ENCODE results near the gene SFRP5. TPM values are rescaled to one million over a fixed set of nuclear protein-coding genes. Genes with fewer than 3 reads are reported as not detected.

The SFRP5 gene
- total and polyA plus RNA-seq, 2 of the 4 experiments (the other 2 are of a cell fraction): not detected

DNA sequence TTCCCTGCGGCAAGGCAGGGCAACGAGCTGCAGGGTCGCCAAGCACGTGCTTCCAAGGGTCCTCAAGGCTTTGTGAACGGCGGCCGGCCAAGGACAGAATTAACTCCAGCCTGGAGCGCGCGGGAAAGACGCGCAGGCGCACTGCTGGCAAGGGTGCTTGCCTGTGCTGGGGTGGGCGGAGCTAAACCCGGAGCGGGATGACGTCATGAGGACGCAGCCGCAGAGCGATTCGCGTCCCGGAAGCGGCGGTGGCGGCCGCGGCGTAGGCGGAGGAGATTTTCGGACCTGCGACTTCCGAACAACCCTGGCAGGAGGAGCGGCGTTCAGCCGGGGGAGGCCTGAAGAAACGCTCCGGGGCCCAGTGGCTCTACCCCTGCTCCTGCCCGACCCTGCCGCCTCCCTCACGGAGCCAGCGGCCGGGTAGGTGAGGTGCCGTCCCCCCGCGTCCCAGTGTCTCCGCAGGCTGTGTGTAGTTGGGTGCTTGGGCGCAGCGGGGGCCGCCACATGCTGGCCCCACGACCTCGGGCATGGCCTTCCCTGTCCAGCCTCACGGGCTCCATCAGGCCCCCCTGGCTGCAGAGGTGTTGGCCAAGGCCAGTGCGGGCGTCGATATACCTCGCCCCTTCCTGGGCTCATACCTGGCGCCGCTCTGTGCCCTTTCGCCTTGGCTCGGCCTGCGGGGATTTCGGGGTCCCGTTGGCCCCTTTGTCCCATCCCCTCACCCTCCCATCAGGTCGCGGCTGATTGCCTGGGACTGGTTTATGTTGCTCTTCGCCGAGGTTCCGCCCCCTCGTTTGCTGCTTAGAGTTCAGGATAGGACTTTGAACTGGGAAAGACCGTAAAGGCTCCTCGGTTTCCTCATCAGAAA is 34.7 kb downstream of the SFRP5 start, which contains the start of gene ZFYVE27:
ZFYVE27 (plus strand) TSS at position 227 of the 868 bp plus-strand sequence. CDS start 1,350 bp downstream, outside the sequence.
- Histone ChIP-seq H3K9me3 (ENCODE audit: control insufficient read depth, insufficient read depth, low read length) (no peaks in the 10 kb centered on the region), H2BK5ac (ENCODE audit: low read depth, low read length, poor library complexity, severe bottlenecking) (peak within 1 kb of the TSS; percentile 69), H2BK20ac (ENCODE audit: low read depth, low read length) (peak within 1 kb of the TSS; percentile 42; the same call in 1 of the 2 replicates), H3K27ac (ENCODE audit: insufficient read depth, low read length) (peak within 1 kb of the TSS; percentile 85), H2AFZ (replicated peaks; ENCODE audit: low read length, poor library complexity) (peak within 1 kb of the TSS; percentile 99), H3K27me3 (ENCODE audit: control insufficient read depth, insufficient read depth, low read length) (no peaks in the 10 kb centered on the region), H4K8ac (ENCODE audit: low read depth in 2 of 2, low read length in 2 of 2) (peak within 1 kb of the TSS; percentile 92 to 100), H3K23ac (ENCODE audit: low read depth, low read length) (peak within 1 kb of the TSS; percentile 98), H3K18ac (ENCODE audit: low read depth, low read length) (peak within 1 kb of the TSS; percentile 53), H3K9ac (ENCODE audit: low read depth, low read length) (peak within 1 kb of the TSS; percentile 81), H3K36me3 (ENCODE audit: control insufficient read depth, insufficient read depth, low read length) (peaks cover 10% of the 10 kb centered on the region), H4K91ac (ENCODE audit: insufficient read depth, low read depth, low read length) (peak within 1 kb of the TSS; percentile 80), H3K4me3 (ENCODE audit: insufficient read depth, low read depth, low read length) (peak within 1 kb of the TSS; percentile 90), H3K56ac (ENCODE audit: extremely low read depth, insufficient read depth, low read length) (peak within 1 kb of the TSS; percentile 39), H2AK9ac (replicated peaks; ENCODE audit: low read depth, low read length, poor library complexity) (peak within 1 kb of the TSS; percentile 97), H3K79me1 (ENCODE audit: low read depth in 1 of 2, low read length in 2 of 2) (peaks cover 17 to 40% of the 10 kb centered on the region in 2 experiments), H2AK5ac (ENCODE audit: low read depth, low read length) (peak within 1 kb of the TSS; percentile 77), H3K4me2 (ENCODE audit: low read depth, low read length) (peak within 1 kb of the TSS; percentile 96), H4K5ac (ENCODE audit: low read depth, low read length) (peak within 1 kb of the TSS; percentile 98), H2BK15ac (ENCODE audit: low read depth, low read length) (peak within 1 kb of the TSS; percentile 52; the same call in 2 of the 3 replicates), H2BK120ac (ENCODE audit: low read depth, low read length) (peak within 1 kb of the TSS; percentile 79; the same call in 1 of the 2 replicates), H3K14ac (replicated peaks; ENCODE audit: low read depth, low read length) (peak within 1 kb of the TSS; percentile 94), H4K20me1 (ENCODE audit: insufficient read depth, low read length) (peaks cover 20% of the 10 kb centered on the region; the same call in 1 of the 2 replicates), H3K9me1 (ENCODE audit: insufficient read depth, low read length) (peaks cover 14% of the 10 kb centered on the region), H3K4ac (ENCODE audit: low read depth, low read length) (peak within 1 kb of the TSS; percentile 92), H3K4me1 (ENCODE audit: control insufficient read depth, insufficient read depth, low read length) (peaks cover 9% of the 10 kb centered on the region)
- POLR2A ChIA-PET (ENCODE audit: unreplicated experiment): interaction anchor here (0.6 kb wide), 1 partner anchor 49 kb away, joined by 4 read pairs; no protein-coding TSS in a partner anchor
- CTCF ChIA-PET: interaction anchor here (0.9 to 1.0 kb wide), 3 partner anchors 10 to 33 kb away, joined by 3 to 4 read pairs (median 3); no protein-coding TSS in a partner anchor
- 0% methylated on average over 25 of the region's 72 CpGs; no CpG with 5 or more reads in 1 of the 2 experiments for WGBS, 2 experiments (ENCODE audit: extremely low coverage in 2 of 2, insufficient read length in 1 of 2)
- in situ Hi-C loops (cut with MboI; ENCODE audit: low sequenced_read_pairs) (loop anchor here (10.0 kb wide), 1 partner anchor 162 kb away; the partner anchor contains the start of gene ANKRD2), dilution Hi-C loops (cut with HindIII; ENCODE audit: low sequenced_read_pairs, unreplicated experiment) (no loop called here), intact Hi-C loops (cut with micrococcal nuclease) (no loop called here)
- TF ChIP-seq POLR2A (IDR thresholded peaks at IDR 0.05; ENCODE audit: low read depth, low read length) (peak; percentile 91), MXI1 (IDR thresholded peaks at IDR 0.05; ENCODE audit: borderline replicate concordance, low read depth, low read length) (peak; percentile 22; the same call in 1 of the 2 replicates), MAFK (IDR thresholded peaks at IDR 0.05; ENCODE audit: low read depth, low read length) (no peak), BHLHE40 (IDR thresholded peaks at IDR 0.05; ENCODE audit: low read depth, low read length) (peak; percentile 52)
- TF ChIP-seq, protein P1, sequence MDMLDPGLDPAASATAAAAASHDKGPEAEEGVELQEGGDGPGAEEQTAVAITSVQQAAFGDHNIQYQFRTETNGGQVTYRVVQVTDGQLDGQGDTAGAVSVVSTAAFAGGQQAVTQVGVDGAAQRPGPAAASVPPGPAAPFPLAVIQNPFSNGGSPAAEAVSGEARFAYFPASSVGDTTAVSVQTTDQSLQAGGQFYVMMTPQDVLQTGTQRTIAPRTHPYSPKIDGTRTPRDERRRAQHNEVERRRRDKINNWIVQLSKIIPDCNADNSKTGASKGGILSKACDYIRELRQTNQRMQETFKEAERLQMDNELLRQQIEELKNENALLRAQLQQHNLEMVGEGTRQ (IDR thresholded peaks at IDR 0.05; ENCODE audit: low read depth, low read length): peak; percentile 32; the same call in 1 of the 2 replicates
- no TSS peak for BruUV-seq (replicated peaks)
- ATAC-seq (ENCODE audit: low read depth) (peak; percentile 94), DNase-seq (peak; percentile 94)

All from IMR-90 (cell line).